HS-5 (cell line): ENCODE measurements around the gene EP400.

Source experiments
- DNase-seq: peaks from one replicate; pipeline ENCODE4 v3.0.0-alpha.2; 2012; ENCODE audit warnings: low read depth

The EP400 gene

DNA sequence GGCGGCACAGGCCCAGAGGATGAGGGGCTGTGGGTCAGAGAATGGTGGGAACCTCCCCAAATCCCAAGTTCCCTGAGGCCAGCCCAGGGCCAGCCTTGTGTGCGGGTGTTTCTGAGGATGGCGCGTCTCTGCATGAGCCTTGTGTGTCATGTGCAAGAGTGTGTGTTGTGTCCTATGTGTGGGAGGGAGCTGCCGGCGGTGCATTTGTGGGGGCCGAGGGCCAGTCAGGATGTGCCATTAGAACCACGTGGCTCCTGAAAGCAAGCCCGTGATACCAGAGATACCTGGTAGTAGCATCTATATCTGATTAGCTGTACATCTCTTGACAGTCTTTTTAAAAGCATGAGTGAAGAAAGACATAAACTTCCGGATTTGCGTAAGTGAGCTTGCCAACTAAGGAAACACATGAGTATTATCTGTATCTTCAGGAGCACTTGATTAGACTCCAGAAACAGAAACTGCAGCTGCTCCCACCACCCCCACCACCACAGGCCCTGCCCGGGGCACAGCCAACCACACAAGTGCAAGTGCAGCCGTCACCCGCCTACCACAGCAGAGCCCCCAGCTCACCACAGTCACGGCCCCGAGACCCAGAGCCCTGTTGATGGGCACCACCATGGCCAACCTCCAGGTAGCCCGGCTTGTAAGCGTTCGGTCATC, 175.2 kb downstream of the EP400 start:
- no peak for DNase-seq

DNA sequence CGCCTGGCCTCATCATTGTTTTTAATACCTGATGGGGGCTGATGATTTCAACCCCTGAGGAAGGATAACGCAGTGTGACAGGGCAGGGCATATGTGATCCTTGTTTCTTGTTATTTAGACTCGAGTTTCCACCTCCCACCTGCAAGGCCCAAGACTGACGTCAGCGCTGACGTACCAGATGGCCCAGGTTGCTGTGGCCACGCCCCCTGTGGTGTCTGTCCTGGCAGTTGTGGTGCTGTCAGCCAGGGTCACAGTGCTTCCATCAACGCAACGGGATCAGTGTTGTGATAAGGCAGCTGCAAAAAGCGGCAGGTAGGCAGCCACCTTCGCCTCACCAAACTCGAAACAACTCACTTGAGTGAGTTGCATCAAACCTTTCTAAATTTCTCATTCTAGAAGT, 176.0 kb downstream of the EP400 start:
- no peak for DNase-seq

DNA sequence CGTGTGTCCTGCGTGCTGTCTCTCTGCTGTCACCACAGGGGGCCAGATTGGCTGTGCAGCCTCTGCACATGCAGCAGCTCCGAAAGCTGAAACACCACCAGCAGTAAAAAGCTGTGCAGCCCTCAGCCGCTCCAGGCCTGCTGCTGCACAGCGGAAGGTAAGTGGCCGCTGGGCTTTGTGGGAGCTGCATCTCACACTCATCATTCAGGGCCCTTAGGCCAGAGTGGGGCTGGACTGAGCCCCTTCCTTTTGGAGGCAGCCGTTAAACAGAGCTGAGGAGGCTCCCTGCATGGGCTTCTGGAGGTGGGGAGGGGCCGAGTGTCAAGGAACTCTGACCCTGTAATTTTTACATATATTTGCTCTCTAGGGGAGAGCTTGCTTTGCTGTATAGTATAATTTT, 177.3 kb downstream of the EP400 start:
- DNase-seq = no peak

DNA sequence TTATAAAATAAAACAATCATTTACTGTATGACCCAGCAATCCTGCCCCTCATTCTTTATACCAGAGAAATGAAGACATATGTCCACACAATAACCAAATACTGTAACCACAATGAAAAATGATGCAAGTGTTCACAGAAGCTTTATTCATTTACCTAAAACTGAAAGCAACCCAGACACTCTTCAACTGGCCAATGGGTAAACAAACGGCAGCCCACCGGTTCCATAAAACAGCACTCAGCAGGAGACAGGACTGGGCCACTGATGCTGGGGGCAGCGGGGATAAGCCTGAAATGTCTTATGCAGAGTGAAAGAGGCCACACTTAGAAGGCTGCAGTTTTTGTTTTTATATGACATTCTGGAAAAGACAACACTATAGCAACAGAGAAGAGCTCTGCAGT, 179.3 kb downstream of the EP400 start:
- DNase-seq = no peak

GRCh38 chr12:132130690-132131089, 180.9 kb downstream of the EP400 start:
- DNase-seq = no peak
